HG03039 (cell line): Measurements from ENCODE around the gene MPST.
"Not testable (repeated sequence)": the region's sequence is repeated elsewhere in the genome, so short reads cannot be mapped to it uniquely, and the experiment has no call there.

Experiments used
- ATAC-seq: cut with Tn5 transposase; IDR thresholded peaks from one replicate; pipeline ENCODE4 v1.9.1; 2021; ENCODE audit warnings: mild to moderate bottlenecking, moderate library complexity; ENCODE audit not compliant: unreplicated experiment

Gene MPST

DNA sequence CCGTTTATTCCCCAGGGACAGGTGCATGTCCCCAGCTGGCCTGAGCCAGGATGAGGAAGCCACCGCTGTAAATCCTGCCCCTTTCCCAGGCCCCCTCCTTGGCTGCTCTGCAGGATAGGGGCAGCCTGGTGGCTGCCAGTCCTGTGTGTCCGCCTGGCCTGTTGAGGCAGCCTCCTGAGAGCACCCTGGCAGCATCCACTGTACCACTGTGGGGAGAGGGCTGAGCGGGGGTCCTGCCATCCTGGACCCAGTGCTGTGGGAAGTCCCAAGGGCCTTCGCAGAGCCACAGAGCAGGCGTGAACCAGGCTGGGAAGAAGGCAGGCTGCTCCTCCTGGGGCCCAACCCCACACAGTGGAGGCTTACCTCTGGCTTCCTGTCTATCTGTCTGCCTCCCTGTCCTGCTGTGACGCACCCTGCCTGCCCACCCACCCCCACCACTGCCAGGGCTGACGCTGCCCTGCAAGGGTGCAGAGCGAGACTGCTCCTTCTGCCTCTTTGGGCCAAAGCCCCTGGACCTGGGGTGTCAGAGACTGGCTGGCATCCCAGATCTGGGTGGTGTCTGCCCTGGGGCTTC, 40.4 kb downstream of the MPST start:
- ATAC-seq: no peak

DNA sequence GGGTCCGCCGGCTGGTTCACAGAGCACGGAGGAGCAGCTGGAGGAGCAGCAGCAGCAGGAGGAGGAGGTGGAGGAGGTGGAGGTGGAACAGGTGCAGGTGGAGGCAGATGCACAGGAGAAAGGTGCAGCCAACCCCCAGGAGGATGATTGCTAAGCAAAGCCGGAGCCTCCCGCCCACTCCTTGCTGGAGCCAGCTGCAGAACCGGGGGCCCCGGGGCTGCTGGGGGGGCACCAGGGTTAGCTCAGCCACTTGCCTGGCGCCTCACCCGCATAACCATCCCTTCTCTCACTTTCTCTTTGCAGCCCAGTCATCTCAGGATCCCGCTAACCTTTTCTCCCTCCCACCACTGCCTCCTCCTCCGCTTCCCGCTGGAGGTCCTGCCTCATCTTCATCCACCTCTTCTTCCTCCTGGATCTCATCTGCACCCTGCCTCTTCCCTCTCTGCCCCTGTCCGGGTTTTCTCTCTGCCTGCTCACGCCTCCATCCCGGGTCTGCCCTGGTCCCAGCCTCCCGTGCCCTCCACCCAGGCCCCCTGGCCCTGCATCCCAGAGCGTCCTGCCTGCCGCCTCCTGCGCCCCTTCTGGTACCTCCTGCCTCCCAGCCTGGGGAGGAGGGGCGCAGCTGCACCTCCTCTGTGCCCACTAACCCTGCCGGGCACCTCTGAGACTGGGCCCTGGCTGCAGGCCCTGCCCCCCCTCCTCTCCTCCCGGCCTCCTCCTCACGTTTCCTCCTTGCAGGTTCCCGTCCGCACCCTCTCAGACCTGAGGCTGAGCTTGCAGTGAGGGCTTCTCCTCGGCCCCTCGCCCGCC, 41.5 kb downstream of the MPST start:
- no peak for ATAC-seq

DNA sequence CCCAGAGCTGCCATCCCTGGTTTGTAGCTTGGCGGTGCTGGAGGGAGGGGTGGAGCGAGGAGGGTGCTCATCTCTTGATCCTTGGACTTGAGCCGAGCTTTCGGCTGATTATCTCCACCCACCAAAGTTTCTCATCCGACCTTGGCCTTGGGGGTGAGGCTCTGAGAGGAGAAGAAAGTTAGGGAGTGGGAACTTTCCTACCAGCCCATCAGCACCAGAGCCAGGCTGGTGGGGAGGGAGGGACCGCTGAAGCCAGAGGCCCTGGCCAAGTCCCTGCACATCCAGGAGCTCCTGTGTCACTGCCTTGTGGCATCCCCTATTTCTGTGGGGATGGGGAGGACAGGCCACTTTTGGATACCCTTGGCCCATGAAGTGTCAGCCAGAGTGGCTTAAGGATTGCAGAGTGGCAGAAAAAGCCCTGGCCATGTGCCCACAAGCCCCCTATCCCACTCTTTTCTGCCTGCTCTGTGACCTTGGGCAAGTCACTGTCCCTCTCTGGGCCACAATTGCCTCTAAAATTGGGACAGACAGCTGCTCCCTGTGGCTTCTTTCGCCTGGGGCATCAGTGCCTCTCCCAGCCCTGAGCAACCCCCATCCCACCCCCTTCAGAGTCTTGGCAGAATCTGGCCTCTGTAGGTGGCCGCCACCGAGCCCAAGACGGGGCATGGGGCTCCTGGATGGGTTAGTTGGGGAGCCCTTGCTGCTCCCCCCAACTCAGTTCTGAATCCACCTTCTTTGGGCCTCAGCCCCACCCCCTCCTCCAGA, 42.3 kb downstream of the MPST start:
- ATAC-seq: no peak

DNA sequence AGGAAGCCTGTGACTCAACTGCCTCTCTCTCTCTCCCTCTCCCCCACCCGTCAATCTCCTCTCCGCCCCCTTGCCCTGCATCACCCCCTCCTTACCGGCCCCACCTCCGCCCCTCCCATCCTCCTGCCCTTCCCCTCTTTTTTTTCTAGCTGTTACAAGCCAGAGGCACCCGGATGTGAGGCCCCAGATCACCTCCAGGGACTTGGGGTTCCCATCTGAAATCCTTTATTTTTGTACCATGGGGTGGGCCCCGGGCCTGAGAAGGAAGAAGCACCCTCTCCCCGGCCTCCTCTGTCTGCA, 42.8 kb downstream of the MPST start:
- no peak for ATAC-seq

DNA sequence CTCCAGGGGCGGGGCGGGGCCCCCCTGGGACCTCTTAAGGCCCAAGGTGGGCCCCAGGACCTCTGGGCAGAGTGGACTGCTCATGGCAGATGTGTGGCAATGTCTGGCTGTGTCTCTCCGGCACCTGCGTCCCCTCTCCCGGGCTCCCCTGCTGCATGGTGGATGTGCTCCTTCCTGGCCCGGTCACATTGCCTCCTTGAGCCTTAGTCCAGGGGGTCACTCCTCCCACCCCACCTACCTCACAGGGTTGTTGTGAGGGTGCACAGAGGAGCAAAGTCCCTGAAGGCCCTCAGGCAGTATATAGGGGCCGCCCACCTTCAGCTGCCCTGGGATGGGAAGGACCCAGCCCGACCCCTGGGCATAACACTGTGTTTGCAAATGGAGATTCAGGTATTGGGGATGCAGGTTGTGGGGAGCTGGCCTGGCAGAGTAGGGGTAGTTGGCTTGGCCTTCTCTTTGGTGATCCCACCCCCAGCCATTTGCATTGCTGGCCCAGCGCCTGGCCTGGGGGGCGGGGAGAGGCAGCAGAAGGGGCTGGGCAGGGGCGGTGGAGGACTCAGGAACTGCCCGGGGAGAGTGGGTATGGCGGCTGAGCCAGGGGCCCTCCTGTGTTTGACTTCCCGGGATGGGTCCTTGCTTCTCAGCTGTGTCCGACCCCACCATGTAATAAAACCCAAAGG, 43.3 kb downstream of the MPST start:
- ATAC-seq: no peak

DNA sequence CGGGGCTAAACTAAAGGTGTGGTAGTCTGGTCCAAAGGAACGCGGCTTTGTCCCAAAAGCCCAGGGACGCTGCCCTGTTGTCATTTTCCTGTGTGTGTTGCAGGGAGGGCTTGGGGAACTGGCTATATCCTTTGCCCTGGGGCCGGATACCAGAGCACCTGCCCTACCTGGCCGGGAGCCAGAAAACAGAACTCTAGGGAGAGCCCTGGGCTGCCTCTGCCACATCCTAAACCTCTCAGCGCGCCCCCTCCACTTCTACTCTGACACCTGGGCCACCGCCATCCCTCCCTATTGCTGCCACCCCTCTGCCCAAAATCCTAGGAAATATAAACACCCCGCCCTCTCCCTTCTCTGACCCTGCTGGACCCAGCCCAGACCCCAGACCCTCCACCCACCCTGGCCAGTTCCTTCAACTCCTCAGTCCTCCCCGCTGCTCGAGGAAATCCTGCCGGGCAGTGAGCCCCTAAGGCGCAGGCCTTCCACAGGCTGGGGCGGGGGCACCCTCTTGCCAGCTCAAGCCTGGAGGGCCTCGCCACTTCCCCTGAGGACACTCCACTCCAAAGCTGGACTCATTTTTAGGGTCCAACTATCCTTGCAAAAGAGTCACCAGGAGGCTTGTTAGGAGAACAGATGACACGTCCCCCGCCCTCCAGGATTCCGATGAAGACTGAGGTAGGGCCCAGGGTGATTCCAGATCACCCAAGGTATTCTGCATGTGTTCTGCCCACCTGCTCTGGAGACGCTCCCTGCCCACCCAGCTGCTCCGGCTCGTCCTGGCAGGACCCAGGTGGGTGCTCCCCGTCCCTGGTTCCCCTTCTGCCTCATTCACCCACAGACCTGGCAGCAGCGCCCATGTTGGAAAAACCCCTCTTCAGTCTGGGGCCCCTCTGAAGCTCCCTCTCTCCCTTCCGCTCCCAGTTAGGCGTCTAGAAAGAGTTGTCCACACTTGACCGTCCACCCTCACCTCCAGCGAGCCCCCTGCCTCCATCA, 44.2 kb downstream of the MPST start:
- no peak for ATAC-seq

DNA sequence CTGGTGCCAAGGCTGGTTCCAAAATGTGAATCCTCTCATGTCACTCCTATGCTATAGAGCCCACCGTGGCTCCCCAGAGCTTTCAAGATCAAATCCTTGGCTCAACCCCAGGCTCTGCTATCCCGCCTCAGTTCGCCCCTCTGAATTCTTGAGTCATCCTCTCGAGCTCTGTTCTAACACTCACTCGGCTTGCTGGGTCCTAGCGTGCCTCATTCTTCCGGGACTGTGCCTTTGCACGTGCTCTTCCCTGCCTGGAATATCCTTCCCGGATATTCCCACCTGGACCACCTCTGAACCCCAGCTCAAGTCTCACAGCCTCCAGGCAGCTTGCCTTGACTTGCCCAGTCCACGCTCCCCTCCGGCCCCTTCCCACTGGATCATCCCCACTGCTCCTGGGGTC, 45.0 kb downstream of the MPST start:
- no peak for ATAC-seq

DNA sequence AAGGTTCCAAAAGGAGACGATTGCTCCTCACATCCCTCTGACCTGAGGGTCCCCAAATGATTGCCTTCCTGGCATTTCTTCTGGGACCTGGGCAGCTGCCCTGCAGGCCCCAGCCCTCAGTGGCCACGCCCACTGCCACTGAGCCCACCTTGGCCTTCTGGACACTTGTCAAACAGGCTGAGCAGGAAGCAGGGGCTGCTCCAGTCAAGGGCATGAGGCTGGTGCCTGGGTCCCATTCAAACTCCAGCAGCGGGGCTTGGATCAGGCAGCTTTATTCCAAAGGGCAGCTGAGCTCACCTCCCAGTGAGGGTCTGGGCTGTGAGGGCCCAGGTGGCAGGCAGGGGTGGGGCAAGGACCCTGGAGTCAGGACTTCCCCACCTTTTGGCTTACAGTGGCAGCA, 45.6 kb downstream of the MPST start:
- ATAC-seq: no peak

DNA sequence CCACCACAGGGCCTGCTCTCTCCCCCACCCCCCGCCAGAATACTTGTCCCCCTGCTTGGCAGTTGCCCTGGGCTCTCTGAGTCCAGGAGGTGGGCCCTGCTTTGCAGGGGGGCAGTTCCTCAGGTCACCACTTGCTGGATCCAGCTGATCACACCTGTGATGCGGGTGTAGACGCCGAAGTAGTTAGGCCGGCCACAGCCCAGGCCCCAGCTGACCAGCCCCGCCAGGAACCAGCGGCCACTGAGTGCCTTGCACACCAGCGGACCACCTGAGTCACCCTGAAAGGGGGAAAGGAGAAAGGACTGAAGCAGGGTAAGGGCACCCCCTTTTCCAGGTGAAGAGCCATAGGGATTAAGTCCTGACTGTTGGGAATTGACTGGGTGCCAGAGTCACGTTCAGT, 46.4 kb downstream of the MPST start:
- no peak for ATAC-seq

DNA sequence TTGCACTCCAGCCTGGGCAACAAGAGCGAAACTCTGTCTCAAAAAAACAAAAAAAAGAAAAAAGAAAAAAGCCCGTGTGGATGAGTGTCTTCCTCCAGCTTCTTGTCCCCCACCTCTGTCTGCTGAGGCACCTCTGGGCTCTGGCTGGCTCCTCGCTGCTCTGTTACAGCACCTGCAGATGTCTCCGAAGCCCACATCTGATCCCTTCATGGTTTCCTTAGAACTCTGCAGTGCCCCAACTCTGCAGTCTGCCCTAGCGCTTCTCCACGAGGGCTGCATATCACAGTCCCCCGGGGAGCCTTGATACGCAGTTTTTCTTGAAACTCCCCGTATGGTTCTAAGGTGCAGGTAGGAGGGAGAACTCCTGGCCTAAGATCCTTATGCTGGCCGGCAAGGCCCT, 47.9 kb downstream of the MPST start:
- ATAC-seq: no peak

DNA sequence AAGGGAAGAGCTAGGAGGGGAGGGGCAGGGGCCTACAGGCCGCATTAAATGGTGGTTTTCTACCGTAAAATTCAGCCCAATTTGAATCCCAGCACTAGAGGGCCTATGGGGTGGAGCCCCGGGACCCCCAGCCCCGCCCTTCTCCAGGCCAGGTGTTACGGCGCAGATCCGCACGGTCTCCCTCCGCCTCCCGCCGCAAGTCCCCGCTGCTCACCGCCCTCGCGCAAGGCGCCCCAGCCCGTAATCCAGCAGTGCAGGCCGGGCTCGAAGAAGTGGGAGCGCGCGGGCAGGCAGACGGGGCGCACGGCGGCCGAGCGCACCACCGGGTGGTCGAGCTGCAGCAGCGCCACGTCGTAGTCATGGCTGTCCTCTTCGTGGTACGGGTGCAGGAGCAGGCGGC, 49.3 kb downstream of the MPST start:
- no peak for ATAC-seq

DNA sequence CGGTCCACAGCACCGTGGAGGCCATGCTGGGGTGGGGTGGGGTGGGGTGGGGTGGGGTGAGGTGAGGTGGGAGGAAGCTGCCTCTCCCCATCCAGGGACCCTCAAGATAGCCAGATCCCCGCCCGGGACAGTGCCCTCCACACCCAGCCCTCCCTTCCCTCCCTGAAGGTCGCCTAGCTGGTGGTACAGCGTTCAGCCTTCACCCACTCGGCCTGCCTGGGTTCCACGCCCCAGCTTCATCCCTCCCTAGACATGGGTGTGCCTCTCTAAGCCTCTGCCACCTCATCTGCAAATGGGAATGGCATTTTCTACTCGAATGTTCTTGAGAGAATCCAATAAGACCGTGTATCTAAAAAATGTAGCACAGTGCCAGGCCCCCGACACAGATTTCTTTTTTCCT, 49.8 kb downstream of the MPST start:
- no peak for ATAC-seq

DNA sequence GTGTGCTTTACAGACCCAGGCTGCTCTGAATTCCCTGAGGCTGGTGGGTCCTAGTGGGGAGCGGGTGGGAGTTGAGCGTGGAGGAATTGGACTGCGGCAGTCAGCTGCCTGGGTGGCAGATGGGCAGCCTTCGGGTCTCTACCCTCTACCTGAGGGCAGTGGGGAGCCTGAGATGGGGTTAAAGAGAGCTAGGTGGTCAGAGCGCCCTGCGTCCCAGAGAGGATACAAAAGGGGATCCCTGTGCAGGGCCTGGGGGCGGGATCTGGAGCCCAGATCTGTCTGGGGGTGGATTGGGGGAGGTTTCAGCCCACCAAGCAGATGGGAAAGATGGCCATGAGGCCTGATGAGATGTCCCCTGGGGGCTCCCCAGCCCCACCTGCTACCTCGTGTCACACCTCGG, 50.2 kb downstream of the MPST start:
- no peak for ATAC-seq

DNA sequence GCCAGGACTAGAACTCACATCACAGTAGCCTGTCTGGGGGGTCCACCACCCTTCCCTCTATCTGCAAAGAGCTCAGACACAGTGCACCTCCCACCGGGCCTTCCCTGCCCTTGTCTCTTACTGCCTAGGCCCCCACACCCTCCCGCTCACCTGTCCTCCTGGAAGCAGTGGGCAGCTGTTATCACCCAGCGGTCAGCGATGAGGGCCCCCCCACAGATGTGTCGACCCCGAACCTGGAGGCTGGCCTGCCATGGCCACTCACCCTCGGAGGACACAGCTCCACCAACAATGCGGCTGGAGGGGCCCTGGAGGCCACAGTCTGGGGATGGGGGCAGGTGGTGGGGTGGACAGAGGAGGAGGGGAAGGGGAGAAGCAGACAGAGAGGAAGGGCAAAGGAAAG, 50.8 kb downstream of the MPST start:
- no peak for ATAC-seq

DNA sequence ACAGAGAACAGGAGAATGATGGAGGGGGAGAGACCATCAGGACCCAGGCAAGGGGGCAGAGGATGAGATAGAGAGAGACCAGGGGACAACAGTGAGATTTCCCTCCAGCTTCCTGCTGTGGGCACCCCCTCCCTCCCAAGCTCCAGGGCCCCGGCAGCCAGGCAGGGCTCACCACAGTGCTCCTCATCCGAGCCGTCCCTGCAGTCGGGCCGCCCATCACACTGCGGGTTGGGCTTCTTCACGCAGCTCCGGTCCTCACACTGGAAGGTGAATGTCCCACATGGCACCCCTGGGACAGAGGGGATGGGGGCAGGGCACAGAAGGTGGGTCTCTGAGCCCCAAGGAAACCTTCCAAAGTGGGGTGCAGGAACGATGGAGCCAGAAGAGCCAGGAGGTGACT, 51.2 kb downstream of the MPST start:
- ATAC-seq: no peak

DNA sequence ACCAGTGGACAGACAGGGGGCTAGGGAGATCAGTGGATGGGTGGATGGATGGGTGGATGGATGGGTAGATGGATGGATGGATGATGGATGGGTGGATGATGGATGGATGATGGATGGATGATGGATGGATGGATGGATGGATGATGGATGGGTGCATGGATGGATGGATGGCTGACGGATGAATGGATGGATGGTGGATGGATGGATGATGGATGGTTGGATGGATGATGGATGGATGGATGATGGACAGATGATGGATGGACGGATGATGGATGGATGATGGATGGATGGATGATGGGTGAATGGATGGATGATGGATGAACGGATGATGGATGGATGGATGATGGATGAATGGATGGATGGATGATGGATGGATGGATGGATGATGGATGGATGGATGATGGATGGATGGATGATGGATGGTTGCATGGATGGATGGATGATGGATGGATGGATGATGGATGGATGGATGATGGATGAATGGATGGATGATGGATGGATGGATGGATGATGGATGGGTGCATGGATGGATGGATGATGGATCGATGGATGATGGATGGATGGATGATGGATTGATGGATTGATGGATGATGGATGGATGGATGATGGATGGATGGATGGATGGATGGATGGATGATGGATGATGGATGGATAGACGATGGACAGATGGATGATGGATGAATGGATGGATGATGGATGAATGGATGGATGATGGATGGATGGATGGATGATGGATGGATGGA, 52.5 kb downstream of the MPST start:
- ATAC-seq: not testable (repeated sequence)

DNA sequence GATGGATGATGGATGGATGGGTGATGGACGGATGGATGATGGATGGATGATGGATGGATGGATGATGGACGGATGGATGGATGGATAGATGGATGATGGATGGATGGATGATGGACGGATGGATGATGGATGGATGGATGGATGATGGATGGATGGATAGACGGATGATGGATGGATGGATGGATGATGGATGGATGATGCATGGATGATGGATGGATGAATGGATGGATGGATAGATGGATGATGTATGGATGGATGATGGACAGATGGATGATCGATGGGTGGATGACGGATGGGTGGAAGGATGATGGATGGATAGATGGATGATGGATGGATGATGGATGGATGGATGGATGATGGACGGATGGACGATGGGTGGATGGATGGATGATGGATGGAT, 53.1 kb downstream of the MPST start:
- ATAC-seq: no peak

DNA sequence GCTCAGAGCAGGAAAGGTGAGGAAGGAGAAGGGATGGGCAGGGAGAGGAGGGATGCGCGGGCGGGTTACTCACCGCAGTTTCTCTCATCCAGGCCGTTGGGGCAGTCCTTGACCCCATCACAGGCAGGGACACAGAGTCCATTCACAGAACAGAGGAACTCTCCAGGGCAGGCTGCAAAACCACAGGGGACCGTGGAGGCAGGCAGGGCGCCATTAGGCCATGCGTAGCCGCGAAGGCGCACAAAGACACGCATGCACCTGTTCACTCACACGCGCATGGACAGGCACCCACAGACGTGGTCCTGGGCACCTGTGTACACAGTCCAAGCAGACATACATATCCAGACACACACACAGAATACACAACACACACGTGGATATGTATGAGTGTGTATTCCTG, 55.0 kb downstream of the MPST start:
- ATAC-seq: no peak

DNA sequence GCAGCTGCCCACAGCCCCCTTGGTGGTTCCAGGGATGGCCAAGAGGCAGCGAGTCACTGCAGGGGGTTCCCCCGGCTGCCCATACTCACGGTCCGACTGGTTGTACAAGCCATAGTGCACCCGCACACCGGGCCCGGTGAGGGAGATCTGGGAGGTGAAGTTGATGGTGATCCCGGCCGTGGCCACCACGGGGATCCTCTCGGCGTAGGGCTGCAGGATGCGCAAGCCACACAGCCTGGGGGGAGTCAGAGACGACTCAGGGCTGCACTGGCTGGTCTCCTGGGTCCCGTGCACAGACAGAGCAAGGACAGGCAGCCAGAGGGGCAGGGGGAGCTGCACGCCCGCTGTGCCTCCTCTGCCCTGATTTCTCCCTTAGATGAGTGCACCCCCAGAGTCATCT, 55.5 kb downstream of the MPST start:
- no peak for ATAC-seq
